ENCODE data around the gene SORL1.

SORL1 gene

DNA sequence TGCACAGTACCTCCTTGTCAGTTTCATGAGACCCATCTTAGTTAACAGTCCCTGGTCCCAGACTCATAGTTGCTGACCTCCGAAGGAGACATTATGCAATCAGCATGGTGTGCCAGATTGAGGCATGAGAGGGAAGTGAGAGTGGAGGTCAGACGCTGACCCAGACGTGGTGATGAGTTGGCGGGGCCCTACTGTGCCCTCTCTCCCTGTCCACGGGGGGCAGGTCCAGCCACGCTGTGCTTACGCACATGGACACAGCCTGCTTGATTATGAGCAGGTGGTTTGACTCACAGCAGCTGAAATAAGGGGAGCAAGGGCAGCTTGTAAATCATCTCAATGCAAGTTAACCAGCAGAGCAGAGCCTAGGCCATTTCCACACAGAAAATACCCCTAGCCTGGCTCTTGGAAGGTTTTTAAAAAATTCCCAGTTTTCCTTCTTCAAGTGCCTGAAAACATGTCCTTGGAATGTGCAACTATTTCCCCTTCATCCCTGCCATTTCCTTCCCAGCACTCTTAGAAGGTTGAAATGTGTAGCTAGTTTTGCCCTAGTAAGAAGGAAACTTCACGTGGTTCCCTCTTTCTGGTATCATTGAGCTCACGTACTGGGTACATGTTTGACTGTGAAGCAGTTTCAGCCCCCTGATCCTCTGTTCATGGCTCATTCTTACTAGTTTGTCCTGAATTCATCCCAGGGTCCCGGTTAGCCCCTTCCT is 123.3 kb downstream of the SORL1 start:
- TF ChIP-seq, protein P1, sequence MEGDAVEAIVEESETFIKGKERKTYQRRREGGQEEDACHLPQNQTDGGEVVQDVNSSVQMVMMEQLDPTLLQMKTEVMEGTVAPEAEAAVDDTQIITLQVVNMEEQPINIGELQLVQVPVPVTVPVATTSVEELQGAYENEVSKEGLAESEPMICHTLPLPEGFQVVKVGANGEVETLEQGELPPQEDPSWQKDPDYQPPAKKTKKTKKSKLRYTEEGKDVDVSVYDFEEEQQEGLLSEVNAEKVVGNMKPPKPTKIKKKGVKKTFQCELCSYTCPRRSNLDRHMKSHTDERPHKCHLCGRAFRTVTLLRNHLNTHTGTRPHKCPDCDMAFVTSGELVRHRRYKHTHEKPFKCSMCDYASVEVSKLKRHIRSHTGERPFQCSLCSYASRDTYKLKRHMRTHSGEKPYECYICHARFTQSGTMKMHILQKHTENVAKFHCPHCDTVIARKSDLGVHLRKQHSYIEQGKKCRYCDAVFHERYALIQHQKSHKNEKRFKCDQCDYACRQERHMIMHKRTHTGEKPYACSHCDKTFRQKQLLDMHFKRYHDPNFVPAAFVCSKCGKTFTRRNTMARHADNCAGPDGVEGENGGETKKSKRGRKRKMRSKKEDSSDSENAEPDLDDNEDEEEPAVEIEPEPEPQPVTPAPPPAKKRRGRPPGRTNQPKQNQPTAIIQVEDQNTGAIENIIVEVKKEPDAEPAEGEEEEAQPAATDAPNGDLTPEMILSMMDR (conservative IDR thresholded peaks at IDR 0.05; ENCODE audit: low read depth, low read length): no peak
- no peak overlapping the region for H3K4me3 ChIP-seq (ENCODE audit: low read depth, low read length)
- DNase-seq (ENCODE audit: low read depth): peak; percentile 83

DNA sequence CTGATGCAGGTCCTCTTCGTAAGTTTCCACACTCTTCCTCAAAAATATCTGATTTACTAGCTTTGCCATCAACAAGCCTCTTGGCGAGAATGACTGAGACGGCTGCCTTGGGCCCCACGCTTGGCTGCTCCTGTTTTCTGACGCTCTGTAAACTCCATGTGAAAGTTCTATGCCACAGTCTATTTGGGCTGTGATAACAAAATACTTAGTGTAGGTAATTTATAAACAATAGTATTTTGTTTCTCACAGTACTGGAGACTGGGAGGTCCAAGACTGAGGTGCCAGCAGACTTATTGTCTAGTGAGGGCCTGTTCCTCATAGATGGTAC is 123.8 kb downstream of the SORL1 start:
- DNase-seq (ENCODE audit: low read depth): no peak
- H3K4me3 ChIP-seq (ENCODE audit: low read depth, low read length): no peak overlapping the region
- TF ChIP-seq, protein P1 (conservative IDR thresholded peaks at IDR 0.05; ENCODE audit: low read depth, low read length): no peak

DNA sequence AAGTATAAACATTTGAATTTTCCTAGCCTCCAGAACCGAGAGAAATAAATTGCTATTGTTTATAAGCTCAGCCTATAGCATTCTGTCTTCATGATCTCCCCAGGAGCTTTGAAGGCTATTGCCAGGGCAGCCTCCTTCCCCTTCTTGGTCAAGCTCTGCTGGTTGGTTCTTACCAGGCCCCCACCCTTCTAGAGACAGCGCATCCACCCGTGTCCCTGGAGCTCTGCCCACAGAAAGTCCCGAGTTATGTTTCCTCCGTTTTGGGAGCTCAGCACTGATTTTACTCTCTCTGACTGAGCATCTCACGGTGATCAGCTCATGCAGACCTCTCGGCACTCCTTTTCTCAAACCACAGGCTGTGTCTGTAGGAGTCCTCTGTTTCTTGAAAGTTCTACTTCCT is 124.4 kb downstream of the SORL1 start:
- DNase-seq (ENCODE audit: low read depth): no peak
- H3K4me3 ChIP-seq (ENCODE audit: low read depth, low read length): no peak overlapping the region
- TF ChIP-seq, protein P1 (conservative IDR thresholded peaks at IDR 0.05; ENCODE audit: low read depth, low read length): no peak

DNA sequence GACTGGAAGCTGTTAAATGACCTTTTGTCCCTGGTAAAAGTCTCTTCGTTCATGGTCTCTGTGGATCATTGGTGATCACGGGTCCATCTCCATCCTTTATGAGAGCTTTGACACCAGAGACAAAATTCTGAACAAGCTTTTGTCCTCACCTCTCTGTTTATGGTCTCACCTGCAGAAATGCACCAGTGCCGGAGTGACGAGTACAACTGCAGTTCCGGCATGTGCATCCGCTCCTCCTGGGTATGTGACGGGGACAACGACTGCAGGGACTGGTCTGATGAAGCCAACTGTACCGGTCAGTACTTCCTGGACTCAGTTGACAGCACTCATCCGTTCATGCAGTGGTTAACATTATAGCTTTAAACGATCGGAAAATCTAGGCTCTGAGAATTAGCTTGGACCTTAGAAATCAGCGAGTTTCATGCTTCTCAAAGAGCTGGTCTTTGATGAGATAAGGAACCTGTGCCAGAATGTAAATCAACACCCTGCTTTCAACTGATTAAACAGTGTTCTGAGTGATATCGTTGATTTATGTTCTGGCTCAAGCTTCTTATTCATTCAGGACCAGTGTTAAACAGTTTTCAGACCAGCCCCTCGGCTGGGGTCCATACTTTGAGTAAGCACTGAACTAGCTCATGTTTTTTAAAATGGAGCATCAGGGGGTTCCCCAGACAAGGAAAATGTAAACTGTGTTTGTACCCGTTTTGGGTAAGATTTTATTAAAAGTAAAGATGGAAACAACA is 125.2 kb downstream of the SORL1 start:
- H3K4me3 ChIP-seq (ENCODE audit: low read depth, low read length): no peak overlapping the region
- DNase-seq (ENCODE audit: low read depth): no peak
- TF ChIP-seq, protein P1 (conservative IDR thresholded peaks at IDR 0.05; ENCODE audit: low read depth, low read length): no peak

DNA sequence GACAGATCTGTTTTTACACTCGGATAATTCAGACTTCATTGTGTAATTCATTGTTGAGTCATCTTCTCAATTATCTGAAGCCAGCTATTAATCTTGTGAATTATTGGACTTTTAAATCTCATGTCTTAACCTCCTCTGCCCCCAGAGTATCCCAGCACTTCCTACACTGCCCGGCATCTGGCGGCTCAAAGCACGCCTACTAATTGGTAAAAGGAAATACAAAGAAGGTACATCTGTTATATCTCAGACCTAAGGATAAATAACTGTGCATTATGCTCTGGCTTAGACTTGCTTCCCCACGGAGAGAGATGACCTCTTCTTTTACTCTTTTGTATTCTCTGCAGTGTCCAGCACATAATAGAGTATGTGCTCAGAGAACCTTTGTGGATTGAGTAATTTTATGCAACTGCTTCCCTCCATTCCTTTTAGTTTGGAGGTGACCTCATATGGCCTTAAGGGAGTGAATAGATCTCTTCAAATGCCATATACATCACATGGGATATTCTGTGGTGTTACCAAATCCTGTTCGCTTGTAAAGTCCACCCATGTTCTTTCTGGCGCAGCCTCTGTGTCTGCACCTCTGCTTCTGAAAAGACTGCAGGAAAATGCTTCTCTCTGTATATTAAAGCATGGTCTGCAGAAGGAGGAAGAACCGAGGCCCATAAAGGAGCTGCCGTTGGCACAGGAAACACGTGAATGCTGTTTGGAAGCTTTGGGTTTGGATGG is 126.3 kb downstream of the SORL1 start:
- DNase-seq (ENCODE audit: low read depth): peak; percentile 35
- H3K4me3 ChIP-seq (ENCODE audit: low read depth, low read length): no peak overlapping the region
- TF ChIP-seq, protein P1 (conservative IDR thresholded peaks at IDR 0.05; ENCODE audit: low read depth, low read length): no peak

DNA sequence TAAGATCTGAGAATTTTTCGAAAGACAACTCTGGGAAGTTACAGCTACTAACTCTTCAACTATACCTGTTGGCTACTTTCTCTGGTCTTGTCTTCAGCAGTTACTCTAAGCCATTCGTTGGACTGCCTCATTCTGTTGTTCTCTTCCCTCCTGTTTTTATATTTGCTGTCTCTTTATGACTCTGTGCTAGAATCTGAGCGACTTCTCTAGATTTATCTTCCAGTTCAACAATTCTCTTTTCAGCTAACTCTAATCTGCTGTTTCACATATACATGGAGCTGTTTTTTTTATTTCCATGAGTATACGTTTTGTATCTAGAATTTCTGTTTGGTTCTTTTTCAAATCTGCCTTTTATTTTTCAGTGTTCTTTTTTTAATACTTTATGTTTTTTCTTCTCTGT is 128.0 kb downstream of the SORL1 start:
- no peak overlapping the region for H3K4me3 ChIP-seq (ENCODE audit: low read depth, low read length)
- DNase-seq (ENCODE audit: low read depth): no peak
- TF ChIP-seq, protein P1 (conservative IDR thresholded peaks at IDR 0.05; ENCODE audit: low read depth, low read length): no peak
